Measurements from ENCODE around the gene ADARB2. TPM values are rescaled to one million over a fixed set of nuclear protein-coding genes. Genes with fewer than 3 reads are reported as not detected.

ADARB2 gene
- total RNA-seq, 2 experiments from 2014 or later: 2.5 to 3.0 TPM

DNA sequence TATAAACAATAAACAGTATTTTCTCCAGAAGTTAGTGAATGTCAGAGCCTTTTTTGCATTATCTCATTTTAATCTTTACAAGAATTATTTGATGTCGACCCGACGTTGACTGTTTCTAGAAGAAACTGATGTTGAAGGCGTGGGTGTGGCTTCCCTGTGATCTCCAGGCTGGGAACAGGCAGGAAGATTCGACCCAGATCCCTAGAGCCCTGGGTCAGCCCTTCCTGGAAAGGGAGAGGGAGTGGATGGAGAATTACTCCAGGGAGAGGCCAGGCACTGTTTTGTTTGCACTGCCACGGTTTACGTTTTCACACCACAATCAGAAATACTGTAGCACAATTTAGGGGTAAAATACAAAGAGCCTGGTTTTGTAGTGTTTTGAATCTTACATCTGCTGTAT, 133.1 kb downstream of the ADARB2 start:
- Mint-ChIP-seq H3K9me3 (no peaks in the 10 kb centered on the region), H3K36me3 (ENCODE audit: low read depth) (no peaks in the 10 kb centered on the region), H3K4me1 (no peaks in the 10 kb centered on the region), H3K27me3 (peaks cover 10% of the 10 kb centered on the region), H3K4me3 (no peak overlapping the region), H3K27ac (no peak overlapping the region)
- DNase-seq: no peak
- ChIA-PET POLR2A (no interaction called here), CTCF (no interaction called here)

GRCh38 chr10:1603181-1603580, 134.1 kb downstream of the ADARB2 start:
- Mint-ChIP-seq H3K27me3 (peaks cover 8% of the 10 kb centered on the region), H3K36me3 (ENCODE audit: low read depth) (no peaks in the 10 kb centered on the region), H3K9me3 (no peaks in the 10 kb centered on the region), H3K4me1 (no peaks in the 10 kb centered on the region), H3K4me3 (no peak overlapping the region), H3K27ac (no peak overlapping the region)
- no peak for DNase-seq
- POLR2A ChIA-PET: no interaction called here
- CTCF ChIA-PET: no interaction called here

GRCh38 chr10:1602037-1602484, 135.3 kb downstream of the ADARB2 start:
- Mint-ChIP-seq H3K4me1 (no peaks in the 10 kb centered on the region), H3K36me3 (ENCODE audit: low read depth) (no peaks in the 10 kb centered on the region), H3K4me3 (no peak overlapping the region), H3K27ac (no peak overlapping the region), H3K27me3 (peaks cover 3% of the 10 kb centered on the region), H3K9me3 (no peaks in the 10 kb centered on the region)
- ChIA-PET POLR2A (no interaction called here), CTCF (no interaction called here)
- no peak for DNase-seq

- no peak for DNase-seq
- Mint-ChIP-seq H3K36me3 (ENCODE audit: low read depth) (no peaks in the 10 kb centered on the region), H3K4me1 (no peaks in the 10 kb centered on the region), H3K27me3 (no peaks in the 10 kb centered on the region), H3K27ac (no peak overlapping the region), H3K4me3 (no peak overlapping the region), H3K9me3 (no peaks in the 10 kb centered on the region)
- ChIA-PET POLR2A (no interaction called here), CTCF (no interaction called here)
These were observed 135.9 kb downstream of the ADARB2 start for GRCh38 chr10:1601406-1601805.

DNA sequence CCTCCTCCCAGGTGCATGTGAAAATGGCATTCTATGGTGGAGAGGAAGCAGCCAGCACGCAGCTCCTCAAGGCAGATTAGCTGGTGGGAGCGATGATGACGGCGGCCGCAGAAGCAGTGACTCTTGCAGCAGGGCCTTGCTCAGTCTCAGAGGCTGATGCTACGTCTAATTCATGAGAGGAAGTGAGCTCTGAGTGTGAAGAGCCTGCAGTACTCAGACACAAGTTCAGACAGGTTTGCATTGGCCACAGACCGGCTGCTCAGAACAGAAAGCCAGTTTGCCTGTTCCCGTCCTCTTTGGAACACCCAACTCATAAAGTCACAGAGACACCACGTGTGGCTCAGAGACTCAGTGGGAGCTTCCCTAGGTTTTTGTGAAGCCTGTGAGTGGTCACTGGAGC, 136.5 kb downstream of the ADARB2 start:
- no peak for DNase-seq
- Mint-ChIP-seq H3K27ac (no peak overlapping the region), H3K9me3 (no peaks in the 10 kb centered on the region), H3K4me1 (no peaks in the 10 kb centered on the region), H3K4me3 (no peak overlapping the region), H3K36me3 (ENCODE audit: low read depth) (no peaks in the 10 kb centered on the region), H3K27me3 (no peaks in the 10 kb centered on the region)
- ChIA-PET POLR2A (no interaction called here), CTCF (no interaction called here)

- no peaks in the 10 kb centered on the region for H3K9me3 Mint-ChIP-seq
- ChIA-PET CTCF (no interaction called here), POLR2A (no interaction called here)
- H3K36me3 Mint-ChIP-seq (ENCODE audit: low read depth): no peaks in the 10 kb centered on the region
- no peaks in the 10 kb centered on the region for H3K27me3 Mint-ChIP-seq
- H3K27ac Mint-ChIP-seq: no peak overlapping the region
- H3K4me1 Mint-ChIP-seq: no peaks in the 10 kb centered on the region
- H3K4me3 Mint-ChIP-seq: no peak overlapping the region
- no peak for DNase-seq
These were observed 138.8 kb downstream of the ADARB2 start for GRCh38 chr10:1598393-1599153.

GRCh38 chr10:1597370-1598146, 139.8 kb downstream of the ADARB2 start:
- no peaks in the 10 kb centered on the region for H3K27me3 Mint-ChIP-seq
- DNase-seq: no peak
- ChIA-PET POLR2A (no interaction called here), CTCF (no interaction called here)
- H3K4me1 Mint-ChIP-seq: no peaks in the 10 kb centered on the region
- no peaks in the 10 kb centered on the region for H3K9me3 Mint-ChIP-seq
- H3K4me3 Mint-ChIP-seq: no peak overlapping the region
- H3K27ac Mint-ChIP-seq: no peak overlapping the region
- no peaks in the 10 kb centered on the region for H3K36me3 Mint-ChIP-seq (ENCODE audit: low read depth)

- DNase-seq: no peak
- Mint-ChIP-seq H3K27ac (no peak overlapping the region), H3K4me1 (no peaks in the 10 kb centered on the region), H3K27me3 (no peaks in the 10 kb centered on the region), H3K9me3 (no peaks in the 10 kb centered on the region), H3K36me3 (ENCODE audit: low read depth) (no peaks in the 10 kb centered on the region), H3K4me3 (no peak overlapping the region)
- ChIA-PET POLR2A (no interaction called here), CTCF (no interaction called here)
These were observed 140.7 kb downstream of the ADARB2 start for GRCh38 chr10:1596482-1597099.

- no peak for DNase-seq
- ChIA-PET CTCF (no interaction called here), POLR2A (no interaction called here)
- H3K36me3 Mint-ChIP-seq (ENCODE audit: low read depth): no peaks in the 10 kb centered on the region
- no peaks in the 10 kb centered on the region for H3K9me3 Mint-ChIP-seq
- no peak overlapping the region for H3K4me3 Mint-ChIP-seq
- no peaks in the 10 kb centered on the region for H3K4me1 Mint-ChIP-seq
- H3K27ac Mint-ChIP-seq: no peak overlapping the region
- H3K27me3 Mint-ChIP-seq: no peaks in the 10 kb centered on the region
These were observed 141.6 kb downstream of the ADARB2 start for GRCh38 chr10:1595726-1596125.

DNA sequence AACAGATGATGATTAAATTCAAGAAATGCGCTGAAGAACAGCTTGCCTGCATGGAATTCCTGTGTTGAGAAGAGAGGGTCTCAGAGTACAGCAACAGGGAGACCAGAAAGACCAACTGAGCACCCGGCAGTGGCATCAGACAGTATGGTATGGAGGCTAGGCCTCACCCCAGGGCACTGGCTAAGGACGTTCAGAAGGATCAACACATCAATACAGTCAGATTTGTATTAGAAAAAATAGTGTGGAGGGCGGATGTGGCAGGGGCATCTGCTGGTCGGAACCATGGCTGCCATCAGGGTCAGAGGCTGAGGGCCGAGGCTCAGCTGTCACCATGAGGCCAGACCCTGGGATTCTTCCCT, 142.1 kb downstream of the ADARB2 start:
- no peak for DNase-seq
- ChIA-PET POLR2A (no interaction called here), CTCF (no interaction called here)
- Mint-ChIP-seq H3K27me3 (no peaks in the 10 kb centered on the region), H3K27ac (no peak overlapping the region), H3K36me3 (ENCODE audit: low read depth) (no peaks in the 10 kb centered on the region), H3K4me3 (no peak overlapping the region), H3K9me3 (no peaks in the 10 kb centered on the region), H3K4me1 (no peaks in the 10 kb centered on the region)

DNA sequence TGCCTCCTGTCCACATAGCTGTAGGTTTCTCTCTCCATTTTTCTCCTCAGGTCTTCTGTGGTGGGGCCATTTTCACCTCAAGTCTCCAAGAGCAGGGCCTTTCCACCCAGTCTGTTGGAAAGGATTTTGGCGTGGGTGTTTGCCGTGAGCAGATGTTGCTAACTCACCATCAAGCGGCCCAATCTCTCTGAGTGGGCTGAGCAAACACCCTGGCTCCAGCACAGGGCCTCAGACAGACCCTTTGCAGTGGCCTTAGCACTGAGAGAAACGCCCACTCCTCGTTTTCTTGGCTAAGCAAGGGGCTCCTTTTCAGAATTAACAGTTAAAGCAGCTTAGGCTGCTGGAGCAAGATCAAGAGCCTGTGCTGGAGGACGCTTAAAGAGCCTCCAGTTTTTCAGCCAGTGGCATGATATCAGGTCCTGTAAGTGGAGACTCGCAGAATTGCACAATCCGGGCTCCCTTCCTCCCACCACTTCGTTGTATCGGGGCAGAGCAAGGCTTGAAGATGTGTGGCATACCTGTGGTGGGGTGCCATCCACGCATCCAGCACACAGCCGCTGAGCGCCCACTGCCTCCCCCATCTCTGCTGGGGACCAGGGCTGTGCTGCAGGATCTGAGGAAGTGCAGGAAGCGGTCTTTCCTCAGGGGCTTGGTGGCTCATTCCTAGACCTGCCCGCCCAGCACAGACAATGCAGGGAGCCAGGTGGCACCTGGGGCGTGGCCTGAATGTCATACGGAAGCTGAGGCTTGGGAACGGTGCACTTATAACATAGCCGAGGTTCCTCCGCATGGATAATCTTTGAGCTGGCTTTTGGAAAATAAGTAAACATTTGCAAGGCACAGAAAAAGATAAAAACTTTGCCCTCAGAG, 142.7 kb downstream of the ADARB2 start:
- Mint-ChIP-seq H3K27me3 (no peaks in the 10 kb centered on the region), H3K9me3 (no peaks in the 10 kb centered on the region), H3K27ac (no peak overlapping the region), H3K4me1 (no peaks in the 10 kb centered on the region), H3K4me3 (no peak overlapping the region), H3K36me3 (ENCODE audit: low read depth) (no peaks in the 10 kb centered on the region)
- ChIA-PET CTCF (no interaction called here), POLR2A (no interaction called here)
- no peak for DNase-seq

GRCh38 chr10:1591742-1592141, 145.6 kb downstream of the ADARB2 start:
- H3K4me1 Mint-ChIP-seq: no peaks in the 10 kb centered on the region
- ChIA-PET CTCF (no interaction called here), POLR2A (no interaction called here)
- no peaks in the 10 kb centered on the region for H3K9me3 Mint-ChIP-seq
- no peaks in the 10 kb centered on the region for H3K27me3 Mint-ChIP-seq
- no peak overlapping the region for H3K27ac Mint-ChIP-seq
- H3K4me3 Mint-ChIP-seq: no peak overlapping the region
- DNase-seq: no peak
- H3K36me3 Mint-ChIP-seq (ENCODE audit: low read depth): no peaks in the 10 kb centered on the region

DNA sequence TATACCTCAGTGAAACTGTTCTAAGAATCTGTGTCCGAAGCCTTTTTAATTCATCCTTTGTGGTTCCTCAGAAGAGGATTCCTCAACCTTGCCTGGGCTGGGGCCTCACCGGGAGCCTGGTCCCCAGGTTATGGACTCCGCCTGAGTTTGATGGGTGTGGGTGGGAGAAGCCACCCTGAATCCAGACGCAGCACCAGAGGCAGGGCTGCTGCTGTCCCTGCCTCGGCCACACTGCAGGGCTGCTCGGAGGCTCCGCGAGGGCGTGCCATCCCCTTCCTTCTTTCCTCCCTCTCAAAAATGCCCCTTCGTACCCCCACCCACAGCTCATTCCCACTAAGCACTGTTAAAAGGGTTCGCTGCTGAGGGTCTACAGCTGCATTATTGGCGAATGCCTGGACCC, 146.3 kb downstream of the ADARB2 start:
- DNase-seq: no peak
- Mint-ChIP-seq H3K9me3 (no peaks in the 10 kb centered on the region), H3K4me1 (no peaks in the 10 kb centered on the region), H3K27me3 (no peaks in the 10 kb centered on the region), H3K27ac (no peak overlapping the region), H3K36me3 (ENCODE audit: low read depth) (no peaks in the 10 kb centered on the region), H3K4me3 (no peak overlapping the region)
- POLR2A ChIA-PET: no interaction called here
- CTCF ChIA-PET: no interaction called here
